Measurements from ENCODE around the gene DEFB132. TPM values are rescaled to one million over a fixed set of nuclear protein-coding genes. Genes with fewer than 3 reads are reported as not detected.

DEFB132 gene
- total RNA-seq, 2 donors from 2014 or later, result not detected

DNA sequence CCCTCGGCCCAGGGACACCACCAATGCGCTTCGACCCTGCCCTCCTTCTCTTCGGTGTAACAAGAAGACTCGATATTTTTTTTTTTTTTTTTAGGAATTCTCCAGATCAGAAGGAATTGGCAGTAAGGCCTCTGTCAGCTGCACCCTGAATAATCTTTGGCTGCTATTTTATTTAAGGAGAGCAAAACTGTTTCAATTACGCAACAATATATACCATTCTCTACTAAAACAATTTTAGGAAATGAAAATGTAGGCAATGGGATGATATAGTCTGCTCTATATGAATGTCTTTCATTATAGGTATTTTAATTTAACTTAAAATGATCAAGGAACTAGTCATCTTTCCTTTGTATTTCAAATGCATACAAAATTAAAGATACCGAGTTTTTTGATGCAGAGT is 53.1 kb downstream of the DEFB132 start:
- no peak for DNase-seq
- Mint-ChIP-seq H3K4me3 (peak overlapping the region; percentile 66), H3K4me1 (peaks cover 11% of the 10 kb centered on the region), H3K36me3 (ENCODE audit: low read depth) (no peaks in the 10 kb centered on the region), H3K27me3 (ENCODE audit: insufficient read depth) (peaks cover 2% of the 10 kb centered on the region), H3K9me3 (no peaks in the 10 kb centered on the region), H3K27ac (peak overlapping the region; percentile 92)
- 0 to 7% methylated on average over 5 to 6 of the region's 7 CpGs for WGBS, 2 experiments (ENCODE audit: insufficient coverage in 1 of 2, insufficient read length in 1 of 2)
- Histone ChIP-seq H3K4me1 (ENCODE audit: control insufficient read depth, insufficient read depth, low read length) (no peaks in the 10 kb centered on the region), H3K27me3 (ENCODE audit: control insufficient read depth, insufficient read depth, low read length, poor library complexity, severe bottlenecking) (no peaks in the 10 kb centered on the region), H3K36me3 (ENCODE audit: control insufficient read depth, insufficient read depth, low read length) (no peaks in the 10 kb centered on the region), H3K9me3 (ENCODE audit: control insufficient read depth, low read length) (no peaks in the 10 kb centered on the region), H3K9ac (ENCODE audit: extremely low read depth, low read length, poor library complexity, severe bottlenecking) (no peak overlapping the region), H3K4me3 (ENCODE audit: low read length) (peak overlapping the region; percentile 86), H3K27ac (ENCODE audit: low read depth, low read length) (peak overlapping the region; percentile 36)
- TF ChIP-seq, protein P1, sequence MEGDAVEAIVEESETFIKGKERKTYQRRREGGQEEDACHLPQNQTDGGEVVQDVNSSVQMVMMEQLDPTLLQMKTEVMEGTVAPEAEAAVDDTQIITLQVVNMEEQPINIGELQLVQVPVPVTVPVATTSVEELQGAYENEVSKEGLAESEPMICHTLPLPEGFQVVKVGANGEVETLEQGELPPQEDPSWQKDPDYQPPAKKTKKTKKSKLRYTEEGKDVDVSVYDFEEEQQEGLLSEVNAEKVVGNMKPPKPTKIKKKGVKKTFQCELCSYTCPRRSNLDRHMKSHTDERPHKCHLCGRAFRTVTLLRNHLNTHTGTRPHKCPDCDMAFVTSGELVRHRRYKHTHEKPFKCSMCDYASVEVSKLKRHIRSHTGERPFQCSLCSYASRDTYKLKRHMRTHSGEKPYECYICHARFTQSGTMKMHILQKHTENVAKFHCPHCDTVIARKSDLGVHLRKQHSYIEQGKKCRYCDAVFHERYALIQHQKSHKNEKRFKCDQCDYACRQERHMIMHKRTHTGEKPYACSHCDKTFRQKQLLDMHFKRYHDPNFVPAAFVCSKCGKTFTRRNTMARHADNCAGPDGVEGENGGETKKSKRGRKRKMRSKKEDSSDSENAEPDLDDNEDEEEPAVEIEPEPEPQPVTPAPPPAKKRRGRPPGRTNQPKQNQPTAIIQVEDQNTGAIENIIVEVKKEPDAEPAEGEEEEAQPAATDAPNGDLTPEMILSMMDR (conservative IDR thresholded peaks at IDR 0.05), result no peak

Other genes starting within 250 kb of the DEFB132 start
- not detected for gene DEFB125, start 170.1 kb upstream of the DEFB132 start, total RNA-seq
- not detected for gene DEFB126, start 115.1 kb upstream of the DEFB132 start, total RNA-seq
- gene DEFB127, start 100.3 kb upstream of the DEFB132 start, total RNA-seq, result not detected
- gene DEFB128, start 68.0 kb upstream of the DEFB132 start, total RNA-seq, result not detected
- gene DEFB129, start 30.5 kb upstream of the DEFB132 start, total RNA-seq, result not detected
- gene C20orf96, start 33.0 kb downstream of the DEFB132 start, total RNA-seq, result 10 to 100 TPM; 21.8 to 29.4 TPM
- 10 to 100 TPM; 39.5 to 46.1 TPM for gene ZCCHC3, start 39.8 kb downstream of the DEFB132 start, total RNA-seq
- 10 to 100 TPM; 71.4 to 81.7 TPM for gene SOX12, start 67.8 kb downstream of the DEFB132 start, total RNA-seq
- 10 to 100 TPM; 24.7 to 38.4 TPM for gene NRSN2, start 89.4 kb downstream of the DEFB132 start, total RNA-seq
- 1 to 10 TPM; 4.0 TPM for gene TRIB3, start 123.0 kb downstream of the DEFB132 start, total RNA-seq
- gene RBCK1, start 150.6 kb downstream of the DEFB132 start, total RNA-seq, result 10 to 100 TPM; 61.7 to 63.7 TPM
- 10 to 100 TPM; 24.9 to 28.0 TPM for gene TBC1D20, start 204.8 kb downstream of the DEFB132 start, total RNA-seq